ENCODE data around the gene TNFRSF19.

DNA sequence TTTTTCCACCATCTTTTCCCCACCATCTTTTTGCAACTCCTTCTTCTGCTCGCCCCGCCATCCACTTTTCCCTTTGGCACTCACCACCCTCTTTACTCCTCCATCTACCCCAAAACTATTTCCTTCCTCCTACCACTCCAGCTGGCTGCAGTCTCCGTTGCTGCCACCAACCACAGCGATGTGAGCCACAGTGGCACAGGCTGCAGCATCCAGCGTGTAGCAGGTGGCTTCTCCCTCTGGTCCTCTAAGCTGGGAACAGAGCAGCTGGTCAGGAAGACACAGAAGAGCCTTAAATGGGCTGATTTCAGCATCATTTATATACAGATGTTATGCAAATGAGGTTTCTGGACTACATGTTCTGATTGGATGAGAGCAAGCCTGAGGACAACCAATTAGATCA lies 144.5 kb downstream of the TNFRSF19 start:
- TF ChIP-seq, protein P1, sequence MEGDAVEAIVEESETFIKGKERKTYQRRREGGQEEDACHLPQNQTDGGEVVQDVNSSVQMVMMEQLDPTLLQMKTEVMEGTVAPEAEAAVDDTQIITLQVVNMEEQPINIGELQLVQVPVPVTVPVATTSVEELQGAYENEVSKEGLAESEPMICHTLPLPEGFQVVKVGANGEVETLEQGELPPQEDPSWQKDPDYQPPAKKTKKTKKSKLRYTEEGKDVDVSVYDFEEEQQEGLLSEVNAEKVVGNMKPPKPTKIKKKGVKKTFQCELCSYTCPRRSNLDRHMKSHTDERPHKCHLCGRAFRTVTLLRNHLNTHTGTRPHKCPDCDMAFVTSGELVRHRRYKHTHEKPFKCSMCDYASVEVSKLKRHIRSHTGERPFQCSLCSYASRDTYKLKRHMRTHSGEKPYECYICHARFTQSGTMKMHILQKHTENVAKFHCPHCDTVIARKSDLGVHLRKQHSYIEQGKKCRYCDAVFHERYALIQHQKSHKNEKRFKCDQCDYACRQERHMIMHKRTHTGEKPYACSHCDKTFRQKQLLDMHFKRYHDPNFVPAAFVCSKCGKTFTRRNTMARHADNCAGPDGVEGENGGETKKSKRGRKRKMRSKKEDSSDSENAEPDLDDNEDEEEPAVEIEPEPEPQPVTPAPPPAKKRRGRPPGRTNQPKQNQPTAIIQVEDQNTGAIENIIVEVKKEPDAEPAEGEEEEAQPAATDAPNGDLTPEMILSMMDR (IDR thresholded peaks at IDR 0.05 in 8 of 11, conservative IDR thresholded peaks at IDR 0.05 in 3 of 11): no peak
- TF ChIP-seq POLR2A (IDR thresholded peaks at IDR 0.05) (no peak), POLR2AphosphoS5 (IDR thresholded peaks at IDR 0.05) (no peak)

All from spleen (tissue), 7 donors.